GM18519 (cell line): ENCODE measurements around the gene IDI1.
A peak's percentile ranks its signal among the peaks of the same experiment; 100 is the strongest.
"Not testable (repeated sequence)": the region's sequence is repeated elsewhere in the genome, so short reads cannot be mapped to it uniquely, and the experiment has no call there.

Source experiments
- ATAC-seq: cut with Tn5 transposase; IDR thresholded peaks from one replicate; pipeline ENCODE4 v1.9.1; 2021; ENCODE audit warnings: mild to moderate bottlenecking, moderate library complexity; ENCODE audit not compliant: unreplicated experiment, low FRiP score

Gene IDI1

DNA sequence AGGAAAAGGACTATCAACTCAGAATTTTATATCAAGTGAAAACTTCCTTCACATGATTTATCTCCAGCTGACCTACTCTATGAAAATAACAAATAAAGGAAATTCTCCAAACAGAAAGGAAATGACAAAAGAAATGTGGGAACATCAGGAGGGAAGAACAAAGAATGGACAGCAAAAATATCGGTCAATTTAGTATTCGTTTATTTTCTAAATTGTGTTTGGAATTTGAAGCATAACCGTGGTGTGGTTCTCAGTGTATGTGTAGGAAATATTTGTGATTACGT lies 16.0 kb upstream of the IDI1 start:
- ATAC-seq = no peak

DNA sequence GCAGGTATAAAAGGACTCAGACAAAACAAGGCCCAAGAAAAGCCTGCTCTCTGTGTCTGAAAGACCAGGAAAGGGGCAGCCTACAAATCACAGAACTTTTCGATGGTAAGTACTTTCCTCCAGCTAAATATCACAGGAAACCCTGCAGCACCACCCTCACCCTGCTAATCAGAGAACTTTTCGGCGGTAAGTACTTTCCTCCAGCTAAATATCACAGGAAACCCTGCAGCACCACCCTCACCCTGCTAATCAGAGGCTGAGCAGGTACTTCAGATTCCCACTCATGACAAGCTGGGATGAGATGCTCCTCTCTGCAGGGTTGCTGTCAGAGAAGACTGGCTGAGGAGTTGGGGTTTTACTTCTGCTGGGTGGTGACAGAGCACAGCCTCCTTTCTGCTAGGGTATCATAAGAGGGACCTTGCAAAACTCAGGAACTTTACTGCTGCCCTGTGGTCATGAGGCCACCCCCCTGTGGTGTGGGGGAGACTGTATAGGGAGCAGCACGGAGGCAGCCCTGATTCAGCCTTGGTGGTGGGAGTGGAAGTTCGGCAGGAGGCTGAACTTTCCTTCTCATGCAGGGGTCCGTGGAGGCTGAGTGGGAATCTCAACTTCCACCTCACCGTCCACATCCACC lies 14.4 kb upstream of the IDI1 start:
- ATAC-seq = no peak

DNA sequence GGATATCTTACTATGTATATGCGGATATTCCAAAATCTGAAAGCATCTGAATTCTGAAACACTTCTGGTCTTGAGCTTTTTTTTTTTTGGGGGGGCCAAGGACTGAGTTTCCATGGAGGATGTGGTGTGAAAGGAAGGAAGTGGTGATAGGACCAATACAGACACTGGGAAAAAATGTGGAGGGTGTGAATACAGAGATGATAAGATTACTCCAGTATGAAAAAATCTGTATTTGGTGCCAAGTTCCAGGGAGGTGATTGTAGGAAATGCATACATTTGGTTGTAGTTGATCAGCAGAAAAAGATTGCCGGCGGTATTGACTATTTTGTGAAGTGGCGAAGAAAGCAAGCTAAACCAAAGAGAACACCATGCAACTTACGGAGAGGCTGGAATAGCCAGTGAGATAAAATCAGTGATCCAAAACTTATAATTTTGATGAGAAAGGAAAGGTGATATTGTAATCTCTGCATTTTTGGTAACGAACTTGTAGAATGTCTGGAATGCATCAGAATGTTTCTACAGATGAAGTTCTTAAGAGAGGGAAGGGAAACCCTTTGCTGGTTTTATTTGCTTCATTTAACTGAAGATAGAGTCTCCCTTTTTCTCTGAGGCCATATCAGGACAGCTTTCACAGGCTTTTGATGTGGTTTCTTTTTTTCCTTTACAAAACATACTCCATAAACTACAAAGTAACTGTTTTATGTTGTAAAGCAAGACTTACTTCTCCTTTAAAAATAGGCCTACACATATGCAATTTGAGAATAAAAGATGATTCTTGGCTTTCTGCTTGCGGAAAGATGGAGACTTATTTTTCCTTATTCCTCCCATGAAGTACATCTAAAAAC lies 13.2 kb upstream of the IDI1 start:
- no peak for ATAC-seq

DNA sequence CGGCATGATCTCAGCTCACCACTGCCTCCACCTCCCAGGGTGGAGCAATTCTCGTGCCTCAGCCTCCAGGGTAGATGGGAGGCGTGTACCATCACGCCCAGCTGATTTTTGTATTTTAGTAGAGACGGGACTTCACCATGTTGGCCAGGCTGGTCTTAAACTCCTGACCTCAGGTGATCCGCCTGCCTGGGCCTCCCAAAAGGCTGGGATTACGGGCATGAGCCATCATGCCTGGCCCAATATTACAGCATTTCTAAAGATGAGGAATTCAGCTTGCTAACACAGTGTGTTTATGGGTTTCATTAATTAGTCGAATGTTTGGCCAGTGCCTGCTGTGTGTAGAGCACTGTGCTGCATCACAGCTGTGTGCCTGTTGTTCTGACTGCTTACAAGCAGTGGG lies 11.0 kb upstream of the IDI1 start:
- no peak for ATAC-seq

DNA sequence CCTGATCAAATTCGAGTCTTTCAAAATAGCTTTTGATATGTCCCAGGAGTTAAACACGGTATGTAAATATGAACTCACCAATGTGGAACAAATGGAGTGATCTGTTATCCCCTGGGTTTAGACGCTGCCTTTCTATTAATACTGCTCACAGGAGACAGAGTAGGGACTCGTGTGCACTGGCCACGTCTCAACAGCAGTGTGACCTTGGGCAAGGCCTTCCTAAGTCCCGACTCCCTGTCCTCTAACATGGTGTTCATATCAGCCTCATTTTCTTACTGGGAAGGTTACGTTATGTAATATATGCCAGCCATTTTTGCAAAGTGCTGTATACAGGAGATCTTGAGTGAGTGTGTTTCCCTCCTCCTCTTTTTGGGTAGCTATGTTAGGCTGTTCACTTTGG lies 9.1 kb upstream of the IDI1 start:
- no peak for ATAC-seq

DNA sequence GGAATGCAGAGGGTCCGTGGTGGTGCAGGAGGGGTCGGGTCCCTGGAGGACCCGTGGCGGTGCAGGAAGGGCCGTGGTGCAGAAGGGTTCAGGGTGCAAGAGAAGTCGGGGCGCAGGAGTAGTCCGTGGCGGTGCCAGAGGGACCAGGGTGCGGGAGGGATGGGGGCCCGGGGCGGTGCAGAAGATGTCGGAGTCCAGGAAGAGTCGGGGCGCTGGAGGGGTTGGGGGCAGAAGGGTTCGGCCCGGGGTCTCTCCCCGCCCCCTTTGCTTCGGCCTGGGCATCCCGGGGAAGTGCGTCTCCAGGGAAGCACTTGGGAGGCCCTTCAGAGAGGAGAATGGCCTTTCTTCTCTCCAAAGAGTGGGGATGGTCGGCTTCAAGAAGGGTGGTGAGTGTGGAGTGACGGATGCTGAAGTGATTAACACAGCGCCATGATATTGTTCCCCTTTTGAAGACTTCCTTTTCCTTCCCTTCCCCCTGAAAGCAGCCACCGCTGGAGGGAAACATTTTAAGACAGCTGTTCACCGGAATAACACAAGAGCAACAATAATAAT lies 8.3 kb upstream of the IDI1 start:
- ATAC-seq = no peak

DNA sequence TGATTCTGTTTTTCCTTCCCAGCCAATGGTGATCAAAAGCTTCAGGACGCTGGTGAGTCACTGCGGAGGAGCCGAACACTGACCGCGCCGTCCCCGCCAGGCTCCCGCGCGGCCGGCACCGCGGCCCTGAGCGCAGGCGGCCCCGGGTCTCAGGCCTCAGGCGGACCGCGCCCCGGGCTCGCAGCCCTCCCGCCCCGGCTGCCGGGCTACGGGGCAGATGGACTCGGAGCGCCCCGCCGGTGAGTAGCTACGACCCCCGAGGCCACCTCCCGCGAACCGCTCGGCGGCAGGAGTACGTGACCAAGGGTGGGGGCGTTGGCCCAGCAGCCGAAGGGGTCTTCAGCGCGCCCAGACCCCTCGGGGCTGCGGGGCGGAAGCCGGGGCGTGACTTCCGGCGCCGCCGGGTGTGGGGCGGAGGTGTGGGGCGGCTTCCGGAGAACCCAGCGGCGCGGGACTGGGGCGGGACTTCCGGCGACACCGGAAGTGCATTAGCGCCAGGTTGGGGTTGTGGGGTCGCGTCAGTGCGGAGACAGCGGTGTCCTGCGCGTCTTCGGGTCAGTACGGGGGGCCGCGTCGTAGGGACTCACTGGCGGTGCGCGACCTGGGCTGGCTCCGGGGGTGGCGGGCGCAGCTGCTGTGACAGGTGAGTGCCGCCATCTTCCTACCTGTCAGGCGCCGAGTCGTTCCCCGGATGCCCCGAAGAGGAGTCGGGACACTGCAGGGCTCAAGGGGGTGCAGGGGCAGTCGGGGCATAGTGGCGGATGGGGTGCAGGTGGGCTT lies 7.6 kb upstream of the IDI1 start, which contains the start of gene WDR37:
Gene WDR37 (plus strand): TSS at position 60 of the 780 bp plus-strand sequence. CDS start 15,771 bp downstream, outside the sequence.
- ATAC-seq = peak; percentile 78

DNA sequence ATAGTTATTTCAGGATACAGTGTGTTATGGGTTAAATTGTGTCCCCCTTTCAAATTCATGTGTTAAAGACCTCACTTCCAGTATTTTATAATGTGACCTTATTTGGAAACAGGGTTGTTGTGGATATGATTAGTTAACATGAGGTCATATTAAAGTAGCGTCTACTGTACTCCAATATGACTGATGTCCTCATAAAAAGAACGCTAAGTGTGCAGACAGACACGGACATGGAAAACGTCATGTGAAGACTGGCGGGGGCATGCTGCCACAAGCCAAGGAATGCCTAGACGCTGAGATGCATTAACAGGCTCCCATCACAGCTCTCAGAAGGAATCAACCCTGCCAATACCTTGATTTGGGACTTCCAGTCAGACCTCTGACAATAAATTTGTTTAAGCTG lies 5.8 kb upstream of the IDI1 start:
- ATAC-seq = no peak

DNA sequence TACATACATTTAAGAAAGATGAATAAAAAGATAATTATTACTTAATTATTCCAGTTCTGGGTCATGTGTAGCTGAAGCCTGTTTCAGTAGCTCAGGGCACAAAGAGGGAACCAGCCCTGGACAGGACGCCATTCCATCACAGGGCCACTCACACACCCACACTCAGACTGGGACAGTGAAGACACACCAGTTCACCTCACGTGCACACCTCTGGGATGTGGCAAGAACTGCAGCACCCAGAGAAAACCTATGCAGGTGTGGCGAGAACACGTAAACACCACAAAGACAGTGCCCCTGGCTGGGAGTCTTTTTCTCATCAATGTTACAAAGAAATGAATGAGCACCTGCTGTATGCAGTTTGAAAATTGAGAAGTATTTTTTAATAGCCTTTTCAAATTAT lies 1.6 kb upstream of the IDI1 start:
- ATAC-seq = no peak

DNA sequence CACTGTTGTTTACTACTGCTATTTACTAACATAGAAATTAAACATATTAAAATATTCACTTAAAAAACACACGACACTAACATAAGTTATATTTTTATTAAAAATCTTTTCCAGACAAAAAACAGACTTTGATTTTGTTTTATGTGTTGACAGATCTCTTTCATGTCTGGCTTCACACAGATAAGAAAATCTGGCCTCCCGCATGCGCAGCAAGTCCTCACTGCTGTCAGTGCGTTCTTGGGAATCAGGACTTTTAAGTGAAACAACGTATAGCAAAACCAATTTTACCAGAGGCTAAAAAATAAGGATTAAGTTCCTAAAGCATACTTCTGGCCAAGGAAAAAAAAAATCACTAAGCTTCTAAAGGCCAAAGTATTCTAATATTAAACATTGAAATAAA lies 1.2 kb upstream of the IDI1 start:
- ATAC-seq = no peak

DNA sequence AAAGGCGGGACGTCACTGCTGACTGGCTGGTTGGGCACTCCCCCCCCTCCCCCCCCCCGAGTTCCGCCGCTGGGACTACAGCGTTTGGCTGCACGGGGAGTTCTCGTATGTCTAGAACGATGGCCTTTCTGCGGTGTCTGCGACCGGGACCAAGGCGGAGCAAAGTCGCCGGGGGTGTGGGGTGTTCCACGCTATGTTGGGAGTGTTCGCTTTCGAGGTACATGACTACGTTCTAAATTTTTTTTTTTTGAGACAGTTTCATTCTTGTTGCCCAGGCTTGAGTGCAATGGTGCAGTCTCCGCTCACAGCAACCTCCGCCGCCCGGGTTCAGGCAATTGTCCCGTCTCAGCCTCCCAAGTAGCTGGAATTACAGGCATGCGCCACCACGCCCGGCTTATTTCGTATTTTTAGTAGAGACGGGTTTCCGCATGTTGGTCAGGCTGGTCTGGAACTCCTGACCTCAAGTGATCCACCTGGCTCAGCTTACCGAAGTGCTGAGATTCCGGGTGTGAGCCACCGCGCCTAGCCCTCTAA lies 573 bp upstream of the IDI1 start:
- ATAC-seq = no peak

DNA sequence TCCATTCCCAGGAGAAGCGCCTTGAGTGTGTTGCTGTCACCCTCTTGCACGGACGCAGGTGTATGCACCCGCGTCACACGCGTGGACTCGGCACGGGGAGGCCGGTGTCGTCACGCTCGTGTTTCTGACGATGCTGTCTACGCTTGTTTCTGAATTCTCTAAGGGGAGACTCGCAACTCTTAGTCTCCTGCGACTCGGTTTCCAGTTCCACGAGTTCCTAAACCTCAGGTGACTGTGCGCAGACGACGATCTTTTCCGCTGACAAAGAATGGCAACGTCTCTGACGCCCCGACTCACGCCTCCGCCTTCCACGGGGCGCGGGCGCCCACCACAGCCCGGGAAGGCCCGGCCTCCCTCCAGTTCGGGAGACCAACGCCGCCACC lies 579 bp downstream of the IDI1 start:
- ATAC-seq = no peak

DNA sequence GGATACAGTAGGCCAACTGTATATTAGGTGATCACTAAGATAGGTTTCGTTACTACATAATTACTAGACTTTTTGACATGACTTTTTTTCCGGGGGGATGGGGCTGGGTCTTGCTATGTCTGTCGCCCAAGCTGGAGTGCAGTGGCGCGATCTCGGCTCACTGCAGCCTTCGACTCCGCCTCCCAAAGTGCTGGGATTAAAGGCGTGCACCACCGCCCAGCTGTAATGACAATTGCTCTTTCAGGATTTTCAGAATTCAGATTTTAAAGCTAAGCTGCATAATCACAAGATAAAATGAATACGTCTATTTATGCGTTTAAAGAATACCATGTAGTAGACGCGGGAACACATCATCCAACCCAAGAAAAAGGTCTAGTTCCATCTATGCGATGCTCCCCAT lies 982 bp downstream of the IDI1 start:
- ATAC-seq = no peak

DNA sequence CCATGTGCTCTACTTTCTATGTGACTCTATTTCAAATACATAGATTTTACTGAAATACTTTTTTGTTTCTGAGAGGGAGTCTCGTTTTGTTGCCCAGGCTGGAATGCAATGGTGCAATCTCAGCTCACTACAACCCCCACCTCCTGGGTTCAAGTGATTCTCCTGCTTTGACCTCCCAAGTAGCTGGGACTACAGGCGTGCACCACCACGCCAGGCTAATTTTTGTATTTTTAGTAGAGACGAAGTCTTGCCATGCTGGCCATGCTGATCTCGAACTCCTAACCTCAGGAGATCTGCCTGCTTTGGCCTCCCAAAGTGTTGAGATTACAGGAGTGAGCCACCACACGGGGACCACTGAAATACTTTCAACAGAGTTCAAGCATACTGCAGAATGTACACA lies 3.5 kb downstream of the IDI1 start:
- ATAC-seq = no peak

DNA sequence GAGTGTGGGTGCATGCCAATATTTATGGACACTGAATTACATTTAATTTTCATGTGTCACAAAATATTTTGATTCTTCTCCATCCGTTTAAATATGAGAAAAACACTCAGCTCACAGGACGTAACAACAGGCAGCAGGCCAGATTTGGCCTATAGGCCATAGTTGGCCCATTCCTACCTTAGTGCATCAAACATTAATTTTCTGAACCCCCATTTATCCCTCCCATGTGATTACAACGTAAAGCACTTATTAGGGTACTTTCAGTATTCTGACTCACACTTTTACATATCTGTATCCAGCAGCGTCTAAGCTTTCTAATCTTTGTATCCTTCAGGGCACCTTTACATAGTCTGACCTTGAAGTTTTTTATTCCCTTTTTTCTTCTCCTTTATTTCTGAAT lies 4.0 kb downstream of the IDI1 start:
- ATAC-seq = no peak

DNA sequence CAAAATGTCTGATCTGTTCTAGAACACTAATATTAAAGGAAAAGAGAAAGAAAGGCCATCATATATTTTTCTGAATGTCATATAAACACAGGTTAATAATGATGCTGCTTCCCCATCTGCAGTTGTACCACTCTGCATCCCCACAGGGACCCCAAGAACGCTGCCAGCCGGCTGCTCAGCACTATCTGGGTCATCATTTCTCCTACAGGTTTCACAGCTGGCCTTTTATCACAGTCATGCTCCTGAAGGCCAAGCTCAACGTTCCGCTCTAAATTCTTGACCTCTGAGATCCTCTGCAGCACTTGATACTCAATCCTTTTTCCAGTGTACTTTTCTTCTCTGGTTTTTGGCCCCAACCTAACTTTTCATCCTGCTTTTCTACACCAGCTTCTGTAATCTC lies 4.8 kb downstream of the IDI1 start:
- no peak for ATAC-seq

DNA sequence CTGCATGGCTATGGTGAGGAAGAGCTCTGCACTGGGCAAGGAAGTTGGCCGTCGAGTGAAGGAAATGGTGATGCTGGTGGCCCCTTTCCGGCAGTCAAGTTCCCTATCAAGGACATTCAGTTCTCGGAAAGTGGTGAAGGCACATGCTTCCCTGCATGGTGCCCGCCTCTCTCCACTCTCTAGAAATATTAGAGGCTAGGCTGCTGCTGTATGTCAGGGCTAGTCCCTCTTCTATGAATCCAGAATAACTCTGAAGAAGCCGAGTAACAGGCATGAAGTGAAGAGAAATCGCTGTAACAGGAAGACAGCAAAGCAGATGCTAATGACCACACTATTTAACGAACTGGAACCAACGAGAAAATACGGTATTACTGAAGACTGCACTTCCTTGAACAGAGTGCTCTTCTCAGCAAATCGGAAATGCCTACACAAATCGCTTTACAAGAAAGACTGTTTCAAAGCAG lies 5.4 kb downstream of the IDI1 start:
- ATAC-seq = peak; percentile 51

DNA sequence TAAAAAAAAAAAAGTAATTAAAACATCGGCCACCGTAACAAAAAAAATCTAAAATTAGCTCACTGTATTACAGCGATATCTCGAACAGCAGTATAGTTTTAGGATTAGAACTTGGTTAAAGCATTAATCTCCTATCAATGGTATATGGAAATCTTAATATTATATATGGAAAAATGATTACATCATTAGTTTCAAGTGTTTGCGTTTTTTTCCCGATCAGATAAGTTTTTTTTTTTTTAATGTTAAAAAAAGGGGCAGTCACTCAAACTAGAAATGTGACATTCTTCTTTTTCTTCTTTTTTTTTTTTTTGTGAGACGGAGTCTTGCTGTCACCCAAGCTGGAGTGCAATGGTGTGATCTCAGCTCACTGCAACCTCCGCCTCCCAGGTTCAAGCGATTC lies 7.4 kb downstream of the IDI1 start:
- ATAC-seq = no peak

DNA sequence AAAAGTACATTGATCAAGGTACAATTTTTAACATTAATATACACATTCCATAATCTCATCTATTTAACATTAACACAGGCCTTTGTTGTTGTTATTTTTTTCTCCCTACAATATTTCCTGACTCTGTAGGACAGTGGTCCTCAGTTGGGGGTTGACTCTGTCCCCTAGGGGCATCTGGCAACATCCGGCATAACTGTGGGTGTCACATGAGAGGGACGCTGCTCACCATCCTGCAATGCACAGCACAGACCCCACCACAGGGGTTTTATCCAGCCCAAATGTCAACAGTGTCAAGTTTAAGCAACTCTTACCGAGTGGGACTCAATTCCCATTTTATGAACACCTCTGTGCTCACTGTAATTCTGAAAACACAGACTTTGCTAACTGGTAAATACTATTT lies 8.8 kb downstream of the IDI1 start:
- ATAC-seq = no peak

DNA sequence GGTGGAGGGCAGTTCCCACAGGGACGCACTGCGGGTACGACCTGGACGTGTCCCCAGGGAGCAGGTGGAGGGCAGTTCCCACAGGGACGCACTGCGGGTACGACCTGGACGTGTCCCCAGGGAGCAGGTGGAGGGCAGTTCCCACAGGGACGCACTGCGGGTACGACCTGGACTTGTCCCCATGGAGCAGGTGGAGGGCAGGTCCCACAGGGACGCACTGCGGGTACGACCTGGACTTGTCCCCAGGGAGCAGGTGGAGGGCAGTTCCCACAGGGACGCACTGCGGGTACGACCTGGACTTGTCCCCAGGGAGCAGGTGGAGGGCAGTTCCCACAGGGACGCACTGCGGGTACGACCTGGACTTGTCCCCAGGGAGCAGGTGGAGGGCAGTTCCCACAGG lies 10.2 kb downstream of the IDI1 start:
- ATAC-seq = not testable (repeated sequence)

DNA sequence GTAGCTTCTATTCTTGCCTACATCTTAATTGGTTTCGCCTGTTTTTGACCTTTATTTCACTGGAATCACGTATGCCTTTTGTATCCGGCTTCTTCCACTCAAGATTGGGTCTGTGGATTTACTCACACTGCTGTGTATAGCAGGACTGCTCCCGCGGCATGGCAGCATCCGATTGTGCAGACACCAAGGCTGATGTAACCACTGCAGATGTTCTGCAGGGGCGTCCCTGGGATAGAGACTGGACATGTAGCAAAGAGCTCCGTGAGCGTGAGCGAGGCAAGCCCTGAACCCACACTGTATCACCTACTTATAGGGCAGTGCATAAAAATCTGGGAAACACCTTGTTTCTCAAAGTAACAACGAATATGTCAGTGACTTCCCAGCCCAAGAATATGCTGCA lies 11.8 kb downstream of the IDI1 start:
- ATAC-seq = no peak
